ENCODE measurements around the gene STPG3.
A peak's percentile ranks its signal among the peaks of the same experiment; 100 is the strongest.
"Not testable (repeated sequence)": the region's sequence is repeated elsewhere in the genome, so short reads cannot be mapped to it uniquely, and the experiment has no call there.

The STPG3 gene

GRCh38 chr9:137234055-137234697 lies 16.9 kb upstream of the STPG3 start:
- DNase-seq = no peak

GRCh38 chr9:137234758-137235423 lies 16.2 kb upstream of the STPG3 start:
- DNase-seq = no peak

GRCh38 chr9:137235424-137236237 lies 15.5 kb upstream of the STPG3 start:
- no peak for DNase-seq

- DNase-seq = peak; percentile 39
Measured at GRCh38 chr9:137236238-137236935, 14.7 kb upstream of the STPG3 start.

DNA sequence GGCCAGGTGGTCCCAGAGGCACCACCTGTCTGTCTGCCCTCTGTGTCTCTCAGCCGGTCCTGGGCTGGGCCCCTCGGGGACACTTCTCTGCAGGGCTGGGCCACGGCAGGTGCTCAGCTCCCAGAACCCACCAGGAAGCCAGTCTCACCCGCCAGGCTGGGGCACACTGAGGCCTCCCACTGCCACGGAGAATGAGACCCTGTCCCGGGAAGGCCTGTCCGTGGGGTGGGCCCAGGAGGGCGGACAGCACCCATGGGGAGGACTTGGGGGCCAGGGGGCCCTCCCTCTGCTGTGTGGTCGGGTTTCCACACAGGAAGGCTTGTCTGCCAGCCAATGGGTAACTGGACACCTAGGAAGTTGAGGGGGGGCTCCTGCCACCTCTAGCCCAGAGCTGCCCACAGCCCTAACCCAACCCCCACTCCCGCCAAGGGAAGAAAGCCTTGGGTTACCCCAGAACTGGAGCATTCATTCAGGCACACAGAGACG lies 14.1 kb upstream of the STPG3 start:
- DNase-seq = no peak

DNA sequence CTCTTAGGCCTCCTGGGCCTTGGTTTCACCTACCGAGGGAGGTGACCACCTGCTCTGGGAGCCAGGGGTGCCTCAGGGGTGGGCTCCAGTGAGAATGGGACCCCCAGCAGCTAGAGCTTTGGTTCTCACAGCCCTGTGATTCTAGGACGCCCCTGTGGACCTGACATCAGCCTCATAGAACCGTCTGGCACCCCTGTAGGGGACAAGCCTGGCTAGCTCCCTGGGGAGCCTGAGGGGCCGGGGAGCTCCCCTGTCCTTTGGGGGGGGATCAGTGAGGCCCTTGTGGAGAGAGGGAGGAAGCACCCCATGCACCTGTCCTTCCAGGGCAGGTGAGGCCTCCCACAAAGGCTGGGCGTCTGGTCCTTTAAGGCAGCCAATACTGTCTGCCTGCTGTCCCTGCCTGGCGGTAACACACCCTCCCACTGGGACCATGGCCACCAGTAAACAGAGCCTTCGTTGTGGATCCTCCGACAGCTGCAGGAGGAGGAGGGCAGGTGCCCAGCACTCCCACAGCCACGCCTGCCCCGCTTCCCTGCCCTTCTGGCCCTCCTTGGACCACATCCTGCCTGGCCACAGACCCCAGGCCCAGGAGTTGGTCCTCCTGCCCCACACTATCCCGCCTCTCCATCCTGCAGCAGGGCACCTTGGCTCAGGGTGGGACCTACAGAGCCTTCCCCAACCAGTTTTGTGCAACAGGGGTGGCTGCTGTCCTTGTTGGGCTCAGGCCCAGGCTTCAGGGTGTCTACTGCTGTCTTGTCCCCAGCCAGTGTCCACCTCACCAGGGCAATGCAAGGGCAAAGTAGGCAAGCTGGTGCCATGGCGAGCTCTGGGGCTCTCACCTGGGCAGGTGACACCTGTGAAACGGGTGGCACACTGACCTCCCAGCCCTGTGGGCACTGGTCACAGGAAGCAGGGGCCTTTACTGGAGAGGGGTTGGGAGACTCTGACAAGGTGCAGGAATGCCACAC lies 13.0 kb upstream of the STPG3 start:
- no peak for DNase-seq

DNA sequence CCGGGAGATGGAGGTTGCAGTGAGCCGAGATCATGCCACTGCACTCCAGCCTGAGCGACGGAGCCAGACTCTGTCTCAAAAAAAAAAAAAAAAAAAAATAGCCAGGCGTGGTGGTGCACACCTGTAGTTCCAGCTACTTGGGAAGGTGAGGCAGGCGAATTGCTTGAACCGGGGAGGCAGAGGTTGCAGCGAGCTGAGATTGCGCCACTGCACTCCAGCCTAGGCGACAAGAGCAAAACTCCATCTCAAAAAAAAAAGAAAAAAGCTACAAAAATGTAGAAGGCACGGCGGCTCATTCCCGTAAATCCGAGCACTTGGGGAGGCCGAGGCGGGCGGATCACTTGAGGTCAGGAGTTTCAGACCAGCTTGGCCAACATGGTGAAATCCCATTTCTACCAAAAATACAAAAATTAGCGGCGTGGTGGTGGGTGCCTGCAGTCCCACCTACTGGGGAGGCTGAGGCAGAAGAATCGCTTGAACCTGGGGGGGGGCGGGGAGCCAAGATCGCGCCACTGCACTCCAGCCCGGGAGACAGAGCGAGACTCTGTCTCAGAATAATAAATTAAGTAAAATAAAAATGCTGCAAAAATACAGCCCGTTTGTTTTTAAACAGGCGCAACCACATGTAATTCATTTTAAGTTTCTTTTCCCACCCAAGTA lies 11.4 kb upstream of the STPG3 start:
- not testable (repeated sequence) for DNase-seq

DNA sequence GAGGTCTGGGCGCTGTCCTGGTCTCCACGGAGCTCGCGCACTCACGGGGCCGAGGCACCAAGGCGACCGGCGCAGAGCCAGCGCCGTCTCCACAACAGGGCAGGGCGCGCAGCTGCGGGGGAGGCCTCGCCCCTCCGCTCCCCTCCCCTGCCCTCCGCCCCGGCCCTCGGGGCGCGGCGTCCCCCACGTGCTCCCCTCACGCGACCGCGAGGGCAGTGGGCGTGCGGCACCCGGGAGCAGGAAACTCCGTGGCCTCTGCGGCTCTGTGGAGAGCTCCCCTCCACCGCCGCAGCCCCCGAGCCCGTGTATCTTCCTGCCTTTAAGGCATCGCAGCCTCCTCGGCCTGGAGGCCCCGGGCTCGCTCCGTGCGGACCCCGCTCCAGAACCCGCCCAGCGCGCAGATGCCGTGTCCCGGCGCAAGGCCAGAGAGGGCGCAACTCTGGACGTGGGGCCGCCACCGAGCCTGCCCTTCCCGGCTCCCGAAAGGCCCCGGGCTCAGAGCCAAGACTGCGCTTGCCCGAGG lies 10.7 kb upstream of the STPG3 start:
- DNase-seq = peak; percentile 68

GRCh38 chr9:137240841-137241489 lies 10.1 kb upstream of the STPG3 start, which contains the start of gene TUBB4B:
Gene TUBB4B, plus strand, starts transcription at chr9:137241287. Its CDS starts 74 bp downstream, at chr9:137241361.
- DNase-seq = peak; percentile 98

DNA sequence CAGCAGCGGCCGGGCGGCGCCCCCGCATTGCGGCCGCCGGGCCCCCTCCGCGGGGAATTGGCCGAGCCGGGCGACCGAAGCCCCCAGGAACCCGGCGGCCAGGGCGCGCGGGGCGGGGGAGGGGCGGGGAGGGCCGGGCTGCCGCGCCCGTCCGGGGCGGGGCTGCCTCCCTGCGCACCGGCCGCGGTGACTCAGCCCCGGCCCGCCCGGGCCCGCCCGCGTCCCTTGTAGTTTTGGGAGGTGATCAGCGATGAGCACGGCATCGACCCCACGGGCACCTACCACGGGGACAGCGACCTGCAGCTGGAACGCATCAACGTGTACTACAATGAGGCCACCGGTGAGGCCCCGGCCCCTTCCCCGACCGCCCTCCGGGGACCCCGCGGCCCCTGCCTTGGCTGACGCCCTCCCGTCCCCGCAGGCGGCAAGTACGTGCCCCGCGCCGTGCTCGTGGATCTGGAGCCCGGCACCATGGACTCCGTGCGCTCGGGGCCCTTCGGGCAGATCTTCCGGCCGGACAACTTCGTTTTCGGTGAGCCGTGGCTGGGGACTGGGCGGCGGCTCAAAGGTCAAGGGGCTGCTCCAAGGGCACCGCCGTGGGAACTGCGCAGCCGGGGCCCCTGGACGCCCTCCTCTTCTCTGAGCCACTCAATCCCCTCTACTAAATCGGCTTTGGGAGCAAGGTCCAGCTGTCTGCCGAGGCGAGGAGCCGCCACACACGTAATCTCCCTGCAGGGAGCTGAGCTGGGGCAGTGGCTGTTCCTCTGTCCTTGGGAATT lies 9.4 kb upstream of the STPG3 start:
- peak; percentile 47 for DNase-seq

GRCh38 chr9:137242269-137243203 lies 8.6 kb upstream of the STPG3 start:
- DNase-seq = no peak

DNA sequence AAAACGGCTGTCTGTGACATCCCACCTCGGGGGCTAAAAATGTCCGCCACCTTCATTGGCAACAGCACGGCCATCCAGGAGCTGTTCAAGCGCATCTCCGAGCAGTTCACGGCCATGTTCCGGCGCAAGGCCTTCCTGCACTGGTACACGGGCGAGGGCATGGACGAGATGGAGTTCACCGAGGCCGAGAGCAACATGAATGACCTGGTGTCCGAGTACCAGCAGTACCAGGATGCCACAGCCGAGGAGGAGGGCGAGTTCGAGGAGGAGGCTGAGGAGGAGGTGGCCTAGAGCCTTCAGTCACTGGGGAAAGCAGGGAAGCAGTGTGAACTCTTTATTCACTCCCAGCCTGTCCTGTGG lies 7.8 kb upstream of the STPG3 start:
- not testable (repeated sequence) for DNase-seq

GRCh38 chr9:137243626-137244485 lies 7.2 kb upstream of the STPG3 start:
- no peak for DNase-seq

GRCh38 chr9:137244486-137245449 lies 6.3 kb upstream of the STPG3 start:
- DNase-seq = no peak

- DNase-seq = no peak
Measured at GRCh38 chr9:137245450-137246421, 5.3 kb upstream of the STPG3 start.
